Transverse colon (tissue), 4 donors: ENCODE measurements around the gene GSC2. TPM values are rescaled to one million over a fixed set of nuclear protein-coding genes. Genes with fewer than 3 reads are reported as not detected.
A peak's percentile ranks its signal among the peaks of the same experiment; 100 is the strongest.

Source experiments
- DNase-seq: peaks from one replicate; pipeline ENCODE4 v3.0.0-alpha.2; 2019
- H3K27ac ChIP-seq, 4 donors: fragments of 200-600 bp; sonication (generic); 2 replicates each; pipeline ENCODE4 v1.5.1; 2016 to 2018; ENCODE audit warnings: inconsistent platforms in 4 of 4
- H3K27me3 ChIP-seq: fragments of 200-600 bp; sonication (generic); 2 replicates; pipeline ENCODE4 v1.5.1; 2017; ENCODE audit warnings: inconsistent platforms
- H3K36me3 ChIP-seq, 4 donors: fragments of 200-600 bp; sonication (generic); 2 replicates each; pipeline ENCODE4 v1.5.1; 2017 to 2019; ENCODE audit warnings: inconsistent platforms in 4 of 4
- H3K4me1 ChIP-seq, 4 donors: fragments of 200-600 bp; sonication (generic); 2 replicates each; pipeline ENCODE4 v1.5.1; 2017 to 2020; ENCODE audit warnings: inconsistent platforms in 4 of 4
- H3K4me3 ChIP-seq, 4 donors: fragments of 200-600 bp; sonication (generic); 1 replicate in 1 of 4; 2 replicates in 3 of 4; pipeline versions ENCODE4 v1.5.1 to v1.6.1; 2017 to 2019; ENCODE audit warnings: inconsistent platforms in 4 of 4
- H3K9me3 ChIP-seq, 2 donors: fragments of 200-600 bp; sonication (generic); 2 replicates each; pipeline ENCODE4 v1.5.1; 2017 to 2019; ENCODE audit warnings: inconsistent platforms in 2 of 2
- EP300 ChIP-seq: sonication (generic); formaldehyde crosslinking; IDR thresholded peaks from one replicate; pipeline ENCODE4 v1.6.1; 2017; ENCODE audit warnings: antibody characterized with exemption, low read depth
- POLR2A ChIP-seq: fragments of 450-650 bp; IDR thresholded peaks from one replicate; pipeline ENCODE4 v1.6.1; 2016; ENCODE audit warnings: antibody characterized with exemption, mild to moderate bottlenecking, moderate library complexity
- POLR2AphosphoS5 ChIP-seq, 3 donors: sonication (generic); formaldehyde crosslinking; IDR thresholded peaks; one replicate each; pipeline ENCODE4 v1.6.1; 2016; ENCODE audit warnings: antibody characterized with exemption in 3 of 3
- WGBS, 2 donors: methylation state at CpG; one replicate each; pipeline ENCODE4 v1.1.5; 2018; ENCODE audit warnings: low coverage in 1 of 2; 5-methylcytosine and 5-hydroxymethylcytosine counted together
- in situ Hi-C, 4 donors: fragments of 200-750 bp; cut with MboI; loops; one replicate each; pipeline versions ENCODE4 v1.15.0 to v1.15.1; 2017; ENCODE audit warnings: low sequenced_read_pairs in 3 of 4, low pct_ligation_motif_present in 1 of 4, low pct_unique_long_range_greater_than_20kb in 1 of 4
- intact Hi-C: fragments of 100-400 bp; cut with DNase I; formaldehyde crosslinking; loops from one replicate; pipeline ENCODE4 v1.15.1; 2023; ENCODE audit warnings: low total_unique reads
- total RNA-seq, 4 donors: library from RNA; depleted of rRNA; stranded (reverse); fragments of >200 nt; gene quantifications; one replicate each; pipeline ENCODE4 v1.1.0, GENCODE V29; 2016
- TF ChIP-seq, protein P1 (sequence below), 5 experiments: fragments of 200-600 bp in 3 of 5; fragments of 450-650 bp in 2 of 5; sonication (generic) in 3 of 5; IDR thresholded peaks; 1 replicate in 2 of 5; 2 replicates in 3 of 5; pipeline ENCODE4 v1.5.1; 2016 to 2017; ENCODE audit warnings: antibody characterized with exemption in 5 of 5, inconsistent platforms in 3 of 5, mild to moderate bottlenecking in 2 of 5, moderate library complexity in 1 of 5

The GSC2 gene, protein sequence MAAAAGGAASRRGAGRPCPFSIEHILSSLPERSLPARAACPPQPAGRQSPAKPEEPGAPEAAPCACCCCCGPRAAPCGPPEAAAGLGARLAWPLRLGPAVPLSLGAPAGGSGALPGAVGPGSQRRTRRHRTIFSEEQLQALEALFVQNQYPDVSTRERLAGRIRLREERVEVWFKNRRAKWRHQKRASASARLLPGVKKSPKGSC
- not detected for total RNA-seq

DNA sequence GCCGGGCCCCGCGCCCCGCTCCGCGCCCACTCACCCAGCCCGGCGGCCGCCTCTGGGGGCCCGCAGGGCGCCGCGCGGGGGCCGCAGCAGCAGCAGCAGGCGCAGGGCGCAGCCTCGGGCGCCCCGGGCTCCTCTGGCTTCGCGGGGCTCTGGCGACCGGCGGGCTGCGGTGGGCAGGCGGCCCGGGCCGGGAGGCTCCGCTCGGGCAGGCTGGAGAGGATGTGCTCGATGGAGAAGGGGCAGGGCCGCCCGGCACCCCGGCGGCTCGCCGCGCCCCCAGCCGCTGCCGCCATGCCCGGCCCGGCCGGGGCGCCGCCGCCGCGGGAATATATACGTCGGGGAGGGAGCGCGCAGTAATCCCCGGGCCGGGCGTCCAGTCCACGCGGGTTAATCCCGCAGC, at the start of gene GSC2:
GSC2 (minus strand) TSS at position 302 of the 400 bp plus-strand sequence; CDS start at position 293, 9 bp downstream.
- H3K9me3 ChIP-seq: peaks cover 0 to 4% of the 10 kb centered on the region in 2 donors
- DNase-seq: no peak
- no peak for TF ChIP-seq POLR2AphosphoS5 (IDR thresholded peaks at IDR 0.05)
- 3% methylated on average over 26 of the region's 59 CpGs; no CpG with 5 or more reads in 1 of the 2 donors for WGBS, 2 donors
- H3K27me3 ChIP-seq: peaks cover 69% of the 10 kb centered on the region
- H3K4me1 ChIP-seq: peaks cover 0 to 10% (median 8%) of the 10 kb centered on the region in 4 donors
- no peak within 1 kb of the TSS for H3K27ac ChIP-seq
- H3K36me3 ChIP-seq: no peaks in the 10 kb centered on the region
- intact Hi-C loops (no loop called here), in situ Hi-C loops (loop anchor here in 1 of 4 donors (25.0 kb wide), 1 partner anchor 487 kb away; no protein-coding TSS in a partner anchor)
- peak within 1 kb of the TSS in 2 of 4 donors; percentile 22 to 26 for H3K4me3 ChIP-seq

DNA sequence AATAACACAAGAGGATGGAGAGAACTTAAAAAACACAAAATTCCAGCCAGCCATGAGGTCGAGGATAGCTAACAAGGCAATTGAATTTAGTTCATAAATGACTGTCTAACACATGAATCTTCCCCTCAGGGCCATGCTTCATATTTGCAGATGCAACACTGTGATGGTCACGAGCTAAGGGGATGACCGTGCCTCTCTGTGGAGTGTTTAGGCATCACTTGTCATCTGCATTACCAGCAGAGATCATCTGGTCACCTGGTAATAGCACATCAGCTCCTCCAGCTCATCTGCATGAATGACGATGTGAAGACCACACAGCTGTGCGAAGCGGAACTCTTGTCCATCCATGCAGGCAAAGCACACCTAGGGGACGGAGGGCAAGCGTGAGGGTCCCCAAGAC, 49.4 kb upstream of the GSC2 start:
- Histone ChIP-seq H3K36me3 (no peaks in the 10 kb centered on the region), H3K4me3 (no peak overlapping the region), H3K9me3 (no peaks in the 10 kb centered on the region), H3K27ac (no peak overlapping the region), H3K27me3 (no peaks in the 10 kb centered on the region), H3K4me1 (no peaks in the 10 kb centered on the region)
- no peak for TF ChIP-seq POLR2A
- no peak for TF ChIP-seq EP300
- TF ChIP-seq, protein P1, sequence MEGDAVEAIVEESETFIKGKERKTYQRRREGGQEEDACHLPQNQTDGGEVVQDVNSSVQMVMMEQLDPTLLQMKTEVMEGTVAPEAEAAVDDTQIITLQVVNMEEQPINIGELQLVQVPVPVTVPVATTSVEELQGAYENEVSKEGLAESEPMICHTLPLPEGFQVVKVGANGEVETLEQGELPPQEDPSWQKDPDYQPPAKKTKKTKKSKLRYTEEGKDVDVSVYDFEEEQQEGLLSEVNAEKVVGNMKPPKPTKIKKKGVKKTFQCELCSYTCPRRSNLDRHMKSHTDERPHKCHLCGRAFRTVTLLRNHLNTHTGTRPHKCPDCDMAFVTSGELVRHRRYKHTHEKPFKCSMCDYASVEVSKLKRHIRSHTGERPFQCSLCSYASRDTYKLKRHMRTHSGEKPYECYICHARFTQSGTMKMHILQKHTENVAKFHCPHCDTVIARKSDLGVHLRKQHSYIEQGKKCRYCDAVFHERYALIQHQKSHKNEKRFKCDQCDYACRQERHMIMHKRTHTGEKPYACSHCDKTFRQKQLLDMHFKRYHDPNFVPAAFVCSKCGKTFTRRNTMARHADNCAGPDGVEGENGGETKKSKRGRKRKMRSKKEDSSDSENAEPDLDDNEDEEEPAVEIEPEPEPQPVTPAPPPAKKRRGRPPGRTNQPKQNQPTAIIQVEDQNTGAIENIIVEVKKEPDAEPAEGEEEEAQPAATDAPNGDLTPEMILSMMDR (IDR thresholded peaks at IDR 0.05): no peak
- no peak for TF ChIP-seq POLR2AphosphoS5 (IDR thresholded peaks at IDR 0.05)
- DNase-seq: no peak
- intact Hi-C loops: no loop called here
- 88 to 89% methylated on average over 5 to 8 of the region's 8 CpGs for WGBS, 2 donors
- in situ Hi-C loops: loop anchor here in 1 of 4 donors (25.0 kb wide), 1 partner anchor 438 kb away; no protein-coding TSS in a partner anchor

DNA sequence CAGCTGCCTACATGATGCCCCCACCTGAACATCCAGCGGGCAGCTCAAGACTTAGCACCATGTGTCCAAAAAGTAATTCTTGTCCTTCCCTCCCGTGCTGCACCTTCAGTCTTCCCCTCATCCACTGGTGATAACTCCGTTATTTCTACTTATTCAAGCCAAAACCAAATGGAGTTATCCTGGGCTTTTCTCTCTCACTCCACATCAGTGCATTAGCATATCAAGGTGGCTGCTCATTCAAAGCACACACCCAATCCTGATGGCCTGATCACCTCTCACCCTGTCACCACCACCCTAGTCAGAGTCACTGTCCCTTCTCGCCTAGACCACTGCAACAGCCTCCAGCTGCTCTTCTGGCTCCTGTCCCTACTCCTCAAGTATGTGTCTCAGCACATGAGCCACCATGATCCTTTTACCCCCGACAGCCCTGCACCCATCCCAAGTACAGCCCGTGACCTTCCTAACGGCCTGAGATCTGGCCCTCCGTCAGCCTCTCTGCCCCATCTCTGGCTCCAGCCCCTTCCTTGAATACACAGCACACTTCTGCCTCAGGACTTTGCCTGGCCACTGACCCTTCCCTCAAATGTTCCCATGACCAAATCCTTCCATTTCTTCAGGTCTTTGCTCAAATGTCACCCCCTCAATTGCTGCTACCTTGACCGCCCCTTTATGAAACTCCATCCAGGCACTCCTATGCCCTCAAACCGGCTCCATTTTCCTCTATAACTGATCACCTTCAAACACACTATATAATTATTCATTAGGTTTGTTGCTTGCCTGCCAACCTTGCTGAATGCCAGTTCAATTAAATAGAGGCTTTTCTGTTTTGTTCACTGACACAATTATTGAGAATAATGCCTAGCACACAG, 48.1 kb upstream of the GSC2 start:
- intact Hi-C loops (no loop called here), in situ Hi-C loops (loop anchor here in 1 of 4 donors (25.0 kb wide), 1 partner anchor 439 kb away; no protein-coding TSS in a partner anchor)
- H3K27me3 ChIP-seq: no peaks in the 10 kb centered on the region
- no peak overlapping the region for H3K4me3 ChIP-seq
- TF ChIP-seq, protein P1 (IDR thresholded peaks at IDR 0.05): no peak
- no peaks in the 10 kb centered on the region for H3K9me3 ChIP-seq
- DNase-seq: no peak
- 91 to 96% methylated on average over 7 to 10 of the region's 10 CpGs for WGBS, 2 donors
- H3K36me3 ChIP-seq: no peaks in the 10 kb centered on the region
- H3K4me1 ChIP-seq: no peaks in the 10 kb centered on the region
- no peak overlapping the region for H3K27ac ChIP-seq

DNA sequence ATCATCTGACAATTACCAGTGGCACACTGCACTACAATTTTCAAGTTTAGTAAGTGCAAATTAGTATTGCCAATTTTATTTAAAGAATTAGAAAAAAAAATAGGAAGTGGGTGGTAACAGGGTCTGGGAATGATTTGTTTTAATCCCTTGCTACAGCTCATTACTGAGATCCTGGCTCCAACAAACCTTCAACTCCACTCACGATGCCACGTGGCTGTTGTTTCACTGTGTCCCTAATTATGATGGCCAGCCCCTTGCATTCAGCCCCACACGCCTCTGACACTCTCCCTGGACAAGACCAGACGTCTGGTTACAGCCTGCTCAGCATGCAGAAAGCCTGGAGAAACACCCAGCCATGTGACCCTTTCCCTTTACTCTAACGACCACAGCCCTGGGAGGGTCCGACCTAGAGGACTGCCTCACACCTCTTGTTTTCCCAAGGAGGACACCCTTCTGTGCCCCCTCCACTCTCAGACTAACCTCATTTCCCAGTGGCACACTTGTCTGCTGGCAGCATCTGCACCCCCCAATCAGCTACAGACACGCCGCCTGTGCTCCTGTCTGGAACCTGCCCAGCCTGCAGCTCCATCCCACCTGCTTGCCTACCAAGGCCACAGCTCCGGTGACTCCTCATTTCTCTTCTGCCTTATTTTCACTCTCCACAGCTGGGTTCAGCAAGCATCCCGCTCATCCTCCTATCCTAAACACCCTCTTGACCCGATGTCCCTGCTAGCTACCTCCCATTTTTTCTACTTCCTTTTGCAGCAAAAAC, 46.9 kb upstream of the GSC2 start:
- H3K9me3 ChIP-seq: no peaks in the 10 kb centered on the region
- H3K27ac ChIP-seq: no peak overlapping the region
- TF ChIP-seq, protein P1 (IDR thresholded peaks at IDR 0.05): no peak
- TF ChIP-seq EP300 (no peak), POLR2AphosphoS5 (IDR thresholded peaks at IDR 0.05) (no peak), POLR2A (no peak)
- H3K4me1 ChIP-seq: no peaks in the 10 kb centered on the region
- H3K36me3 ChIP-seq: no peaks in the 10 kb centered on the region
- 79 to 83% methylated on average over 8 to 11 of the region's 11 CpGs for WGBS, 2 donors
- no peak overlapping the region for H3K4me3 ChIP-seq
- no peaks in the 10 kb centered on the region for H3K27me3 ChIP-seq
- no peak for DNase-seq
- intact Hi-C loops (no loop called here), in situ Hi-C loops (loop anchor here in 1 of 4 donors (25.0 kb wide), 1 partner anchor 440 kb away; no protein-coding TSS in a partner anchor)
